NCI-H774 (cell line): ENCODE results near the gene HDHD3.
A peak's percentile ranks its signal among the peaks of the same experiment; 100 is the strongest.
"Not testable (repeated sequence)": the region's sequence is repeated elsewhere in the genome, so short reads cannot be mapped to it uniquely, and the experiment has no call there.

ENCODE experiments used
- DNase-seq: peaks from one replicate; lab custom pipeline; 2025; lab: John Stamatoyannopoulos, UW

HDHD3 gene

GRCh38 chr9:113376634-113377567 lies at the start of gene HDHD3:
Gene HDHD3 (minus strand): TSS chr9:113376986. CDS start chr9:113374354, 2,632 bp downstream.
- peak; percentile 74 for DNase-seq

GRCh38 chr9:113425072-113425471 lies 48.3 kb upstream of the HDHD3 start:
- no peak for DNase-seq

- no peak for DNase-seq
These were observed 44.9 kb upstream of the HDHD3 start for GRCh38 chr9:113421726-113422125.

- no peak for DNase-seq
These were observed 40.6 kb upstream of the HDHD3 start for GRCh38 chr9:113417370-113417769.

GRCh38 chr9:113416149-113416721 lies 39.4 kb upstream of the HDHD3 start:
- no peak for DNase-seq

- DNase-seq: peak; percentile 93
These were observed 33.5 kb upstream of the HDHD3 start, which contains the start of the genes C9orf43 and POLE3 for GRCh38 chr9:113410207-113410864. Gene C9orf43 (plus strand): TSS chr9:113410747. CDS start chr9:113413494, 2,747 bp downstream. Gene POLE3 (minus strand): TSS chr9:113410675. CDS start chr9:113410293, 382 bp downstream.

GRCh38 chr9:113409883-113410206 lies 33.1 kb upstream of the HDHD3 start:
- DNase-seq: no peak

GRCh38 chr9:113409481-113409880 lies 32.7 kb upstream of the HDHD3 start:
- DNase-seq: no peak

- peak; percentile 55 for DNase-seq
These were observed 30.2 kb upstream of the HDHD3 start for GRCh38 chr9:113406873-113407511.

- DNase-seq: not testable (repeated sequence)
These were observed 29.6 kb upstream of the HDHD3 start for GRCh38 chr9:113406353-113406752.

- no peak for DNase-seq
These were observed 26.9 kb upstream of the HDHD3 start for GRCh38 chr9:113403646-113404045.

GRCh38 chr9:113401027-113401792 lies 24.4 kb upstream of the HDHD3 start, which contains the start of gene ALAD:
Gene ALAD (minus strand): TSS chr9:113401284. CDS start chr9:113393559, 7,725 bp downstream.
- DNase-seq: peak; percentile 98

GRCh38 chr9:113399646-113400200 lies 22.9 kb upstream of the HDHD3 start:
- DNase-seq: no peak

- no peak for DNase-seq
These were observed 22.0 kb upstream of the HDHD3 start for GRCh38 chr9:113398796-113399195.

- DNase-seq: no peak
These were observed 20.4 kb upstream of the HDHD3 start for GRCh38 chr9:113397203-113397631.

- no peak for DNase-seq
These were observed 18.4 kb upstream of the HDHD3 start for GRCh38 chr9:113395000-113395861.

- no peak for DNase-seq
These were observed 16.5 kb upstream of the HDHD3 start for GRCh38 chr9:113393281-113393680.

- DNase-seq: no peak
These were observed 15.1 kb upstream of the HDHD3 start for GRCh38 chr9:113391917-113392316.

GRCh38 chr9:113390192-113390960 lies 13.6 kb upstream of the HDHD3 start:
- no peak for DNase-seq
